Activated T-cell treated with anti-CD3 and anti-CD28 coated beads, Interleukin-2, amount 50 U/mL, for 24 hours (primary cell): Measurements from ENCODE around the gene MET.
"Not testable (repeated sequence)": the region's sequence is repeated elsewhere in the genome, so short reads cannot be mapped to it uniquely, and the experiment has no call there.

Experiments
- DNase-seq: peaks from one replicate; pipeline ENCODE4 v3.0.0-alpha.2; 2020
- H3K27ac Mint-ChIP-seq: 2 replicates; pipeline ENCODE4 v1.8.0; 2020; ENCODE audit warnings: mild to moderate bottlenecking, mixed read lengths
- H3K27me3 Mint-ChIP-seq: 2 replicates; pipeline ENCODE4 v1.8.0; 2020; ENCODE audit warnings: mixed read lengths
- H3K36me3 Mint-ChIP-seq: 2 replicates; pipeline ENCODE4 v1.8.0; 2020; ENCODE audit warnings: low read depth, mixed read lengths
- H3K4me1 Mint-ChIP-seq: 2 replicates; pipeline ENCODE4 v1.8.0; 2020; ENCODE audit warnings: low read depth, mixed read lengths
- H3K4me3 Mint-ChIP-seq: 2 replicates; pipeline ENCODE4 v1.8.0; 2020; ENCODE audit warnings: mild to moderate bottlenecking, moderate library complexity, mixed read lengths
- H3K9me3 Mint-ChIP-seq: 2 replicates; pipeline ENCODE4 v1.8.0; 2020; ENCODE audit warnings: mixed read lengths

MET gene

GRCh38 chr7:116733924-116734580, 62.1 kb downstream of the MET start:
- Mint-ChIP-seq H3K27ac (no peak overlapping the region), H3K4me1 (no peaks in the 10 kb centered on the region), H3K4me3 (no peak overlapping the region), H3K27me3 (peaks cover 10% of the 10 kb centered on the region), H3K36me3 (no peaks in the 10 kb centered on the region), H3K9me3 (no peaks in the 10 kb centered on the region)
- no peak for DNase-seq

GRCh38 chr7:116734710-116735109, 62.7 kb downstream of the MET start:
- no peaks in the 10 kb centered on the region for H3K9me3 Mint-ChIP-seq
- H3K4me1 Mint-ChIP-seq = no peaks in the 10 kb centered on the region
- no peaks in the 10 kb centered on the region for H3K36me3 Mint-ChIP-seq
- H3K27ac Mint-ChIP-seq = no peak overlapping the region
- peaks cover 10% of the 10 kb centered on the region for H3K27me3 Mint-ChIP-seq
- H3K4me3 Mint-ChIP-seq = no peak overlapping the region
- no peak for DNase-seq

GRCh38 chr7:116736927-116737715, 65.1 kb downstream of the MET start:
- no peak for DNase-seq
- no peaks in the 10 kb centered on the region for H3K36me3 Mint-ChIP-seq
- H3K9me3 Mint-ChIP-seq = no peaks in the 10 kb centered on the region
- H3K4me1 Mint-ChIP-seq = no peaks in the 10 kb centered on the region
- peaks cover 11% of the 10 kb centered on the region for H3K27me3 Mint-ChIP-seq
- H3K4me3 Mint-ChIP-seq = no peak overlapping the region
- no peak overlapping the region for H3K27ac Mint-ChIP-seq

- Mint-ChIP-seq H3K4me1 (no peaks in the 10 kb centered on the region), H3K4me3 (no peak overlapping the region), H3K27ac (no peak overlapping the region), H3K36me3 (no peaks in the 10 kb centered on the region), H3K27me3 (peaks cover 17% of the 10 kb centered on the region), H3K9me3 (no peaks in the 10 kb centered on the region)
- no peak for DNase-seq
Measured at GRCh38 chr7:116738378-116738777, 66.4 kb downstream of the MET start.

- Mint-ChIP-seq H3K4me1 (no peaks in the 10 kb centered on the region), H3K36me3 (no peaks in the 10 kb centered on the region), H3K27me3 (peaks cover 19% of the 10 kb centered on the region), H3K4me3 (no peak overlapping the region), H3K27ac (no peak overlapping the region), H3K9me3 (no peaks in the 10 kb centered on the region)
- no peak for DNase-seq
Measured at GRCh38 chr7:116739307-116739706, 67.3 kb downstream of the MET start.

GRCh38 chr7:116740231-116740630, 68.2 kb downstream of the MET start:
- Mint-ChIP-seq H3K36me3 (no peaks in the 10 kb centered on the region), H3K4me1 (no peaks in the 10 kb centered on the region), H3K9me3 (no peaks in the 10 kb centered on the region), H3K27me3 (peaks cover 24% of the 10 kb centered on the region), H3K27ac (no peak overlapping the region), H3K4me3 (no peak overlapping the region)
- no peak for DNase-seq

- Mint-ChIP-seq H3K27ac (no peak overlapping the region), H3K36me3 (no peaks in the 10 kb centered on the region), H3K9me3 (no peaks in the 10 kb centered on the region), H3K4me3 (no peak overlapping the region), H3K4me1 (no peaks in the 10 kb centered on the region), H3K27me3 (peaks cover 24% of the 10 kb centered on the region)
- DNase-seq = no peak
Measured at GRCh38 chr7:116740755-116741462, 68.9 kb downstream of the MET start.

- H3K27ac Mint-ChIP-seq = no peak overlapping the region
- no peaks in the 10 kb centered on the region for H3K4me1 Mint-ChIP-seq
- no peaks in the 10 kb centered on the region for H3K36me3 Mint-ChIP-seq
- DNase-seq = no peak
- no peak overlapping the region for H3K4me3 Mint-ChIP-seq
- H3K27me3 Mint-ChIP-seq = peaks cover 24% of the 10 kb centered on the region
- no peaks in the 10 kb centered on the region for H3K9me3 Mint-ChIP-seq
Measured at GRCh38 chr7:116741625-116742316, 69.8 kb downstream of the MET start.

GRCh38 chr7:116742641-116743040, 70.6 kb downstream of the MET start:
- DNase-seq = no peak
- Mint-ChIP-seq H3K27ac (no peak overlapping the region), H3K27me3 (peaks cover 25% of the 10 kb centered on the region), H3K36me3 (no peaks in the 10 kb centered on the region), H3K4me1 (no peaks in the 10 kb centered on the region), H3K9me3 (peaks cover 4% of the 10 kb centered on the region), H3K4me3 (no peak overlapping the region)

GRCh38 chr7:116743835-116744234, 71.8 kb downstream of the MET start:
- H3K9me3 Mint-ChIP-seq, H3K4me3 Mint-ChIP-seq, DNase-seq, H3K27ac Mint-ChIP-seq, H3K4me1 Mint-ChIP-seq, H3K36me3 Mint-ChIP-seq: not testable (repeated sequence)
- peaks cover 27% of the 10 kb centered on the region for H3K27me3 Mint-ChIP-seq

- Mint-ChIP-seq H3K9me3 (peaks cover 11% of the 10 kb centered on the region), H3K27me3 (peaks cover 21% of the 10 kb centered on the region)
- not testable (repeated sequence) for H3K4me1 Mint-ChIP-seq, H3K36me3 Mint-ChIP-seq, H3K27ac Mint-ChIP-seq, DNase-seq, H3K4me3 Mint-ChIP-seq
Measured at GRCh38 chr7:116746388-116746787, 74.4 kb downstream of the MET start.

- H3K4me1 Mint-ChIP-seq, H3K36me3 Mint-ChIP-seq, H3K4me3 Mint-ChIP-seq, H3K27ac Mint-ChIP-seq, DNase-seq, H3K27me3 Mint-ChIP-seq: not testable (repeated sequence)
- peaks cover 11% of the 10 kb centered on the region for H3K9me3 Mint-ChIP-seq
Measured at GRCh38 chr7:116751070-116751469, 79.1 kb downstream of the MET start.

- Mint-ChIP-seq H3K9me3 (peaks cover 7% of the 10 kb centered on the region), H3K27ac (no peak overlapping the region), H3K4me1 (no peaks in the 10 kb centered on the region), H3K36me3 (no peaks in the 10 kb centered on the region), H3K4me3 (no peak overlapping the region), H3K27me3 (peaks cover 3% of the 10 kb centered on the region)
- no peak for DNase-seq
Measured at GRCh38 chr7:116752305-116753074, 80.5 kb downstream of the MET start.

GRCh38 chr7:116753130-116753529, 81.1 kb downstream of the MET start:
- Mint-ChIP-seq H3K27ac (no peak overlapping the region), H3K36me3 (no peaks in the 10 kb centered on the region), H3K9me3 (peaks cover 7% of the 10 kb centered on the region), H3K27me3 (no peaks in the 10 kb centered on the region), H3K4me3 (no peak overlapping the region), H3K4me1 (no peaks in the 10 kb centered on the region)
- DNase-seq = no peak
